Measurements from ENCODE around the gene FIGLA. TPM values are rescaled to one million over a fixed set of nuclear protein-coding genes. Genes with fewer than 3 reads are reported as not detected.

Gene FIGLA
- total and polyA plus RNA-seq, 2 of the 8 experiments (the other 6 are each of a cell fraction or from before 2014, with no cell fraction given) = not detected

DNA sequence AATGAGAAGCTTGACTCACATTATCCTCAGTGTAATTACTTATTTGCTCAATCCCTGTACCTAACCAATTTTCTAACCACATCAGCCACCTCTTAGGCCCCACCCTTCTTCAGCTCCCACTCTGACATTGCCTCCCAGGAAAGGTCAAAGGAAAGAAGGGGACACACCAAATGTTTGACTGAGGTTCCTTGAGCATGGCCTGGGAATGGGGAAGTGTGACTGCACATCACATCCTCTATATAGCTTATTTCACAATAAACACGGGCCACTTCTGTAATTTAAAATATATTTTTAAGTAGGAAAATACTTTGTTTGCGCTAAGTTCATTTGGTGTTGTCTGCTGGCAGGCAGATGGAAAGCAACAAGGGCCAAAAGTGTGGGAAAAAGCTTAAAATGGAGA, 3.0 kb upstream of the FIGLA start (continued):
- TF ChIP-seq, protein P1, sequence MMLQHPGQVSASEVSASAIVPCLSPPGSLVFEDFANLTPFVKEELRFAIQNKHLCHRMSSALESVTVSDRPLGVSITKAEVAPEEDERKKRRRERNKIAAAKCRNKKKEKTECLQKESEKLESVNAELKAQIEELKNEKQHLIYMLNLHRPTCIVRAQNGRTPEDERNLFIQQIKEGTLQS (IDR thresholded peaks at IDR 0.05; ENCODE audit: insufficient read depth, low read depth, low read length) = no peak
- TF ChIP-seq BRCA1 (IDR thresholded peaks at IDR 0.05; ENCODE audit: low read depth, low read length) = no peak
- no peak for TF ChIP-seq RNF2 (IDR thresholded peaks at IDR 0.05; ENCODE audit: borderline replicate concordance, low read depth, low read length, missing control alignments, poor library complexity, severe bottlenecking)
